NCI-H1417 treated with DMSO at 0.1 percent for 48 hours (cell line): ENCODE results near the gene HAL.

Experiments used
- DNase-seq: peaks from one replicate; lab custom pipeline; 2025; lab: John Stamatoyannopoulos, UW

HAL gene

GRCh38 chr12:96007729-96008128, 11.6 kb upstream of the HAL start:
- no peak for DNase-seq

- DNase-seq = no peak
Measured at GRCh38 chr12:96006727-96007126, 10.6 kb upstream of the HAL start.

- DNase-seq = no peak
Measured at GRCh38 chr12:96000858-96001257, 4.7 kb upstream of the HAL start.

GRCh38 chr12:95999484-95999883, 3.3 kb upstream of the HAL start:
- DNase-seq = no peak

- no peak for DNase-seq
Measured at GRCh38 chr12:95998611-95999286, 2.6 kb upstream of the HAL start.

GRCh38 chr12:95997911-95998510, 1.9 kb upstream of the HAL start:
- DNase-seq = no peak

GRCh38 chr12:95997276-95997675, 1.1 kb upstream of the HAL start:
- DNase-seq = no peak

GRCh38 chr12:95995238-95996031, 709 bp downstream of the HAL start:
- no peak for DNase-seq

GRCh38 chr12:95994476-95994875, 1.7 kb downstream of the HAL start:
- DNase-seq = no peak

- no peak for DNase-seq
Measured at GRCh38 chr12:95993907-95994306, 2.2 kb downstream of the HAL start.

GRCh38 chr12:95990136-95990535, 6.0 kb downstream of the HAL start:
- no peak for DNase-seq

- no peak for DNase-seq
Measured at GRCh38 chr12:95989504-95990123, 6.5 kb downstream of the HAL start.

- DNase-seq = no peak
Measured at GRCh38 chr12:95988506-95989275, 7.5 kb downstream of the HAL start.

GRCh38 chr12:95986635-95987570, 9.2 kb downstream of the HAL start:
- DNase-seq = no peak

GRCh38 chr12:95984682-95985081, 11.5 kb downstream of the HAL start:
- DNase-seq = no peak

GRCh38 chr12:95982602-95983001, 13.5 kb downstream of the HAL start:
- DNase-seq = no peak

- DNase-seq = no peak
Measured at GRCh38 chr12:95980437-95980836, 15.7 kb downstream of the HAL start.

GRCh38 chr12:95978774-95979173, 17.4 kb downstream of the HAL start:
- DNase-seq = no peak

GRCh38 chr12:95978351-95978750, 17.8 kb downstream of the HAL start:
- no peak for DNase-seq

GRCh38 chr12:95977764-95978305, 18.3 kb downstream of the HAL start:
- no peak for DNase-seq

GRCh38 chr12:95976416-95976832, 19.7 kb downstream of the HAL start:
- no peak for DNase-seq
